GM18867 (cell line): Measurements from ENCODE around the gene RP2.

Experiments
- ATAC-seq: cut with Tn5 transposase; IDR thresholded peaks from one replicate; pipeline ENCODE4 v1.9.1; 2021; ENCODE audit warnings: mild to moderate bottlenecking, moderate library complexity; ENCODE audit not compliant: unreplicated experiment

Gene RP2

GRCh38 chrX:46917622-46918021, 80.8 kb downstream of the RP2 start:
- no peak for ATAC-seq

GRCh38 chrX:46918434-46918833, 81.6 kb downstream of the RP2 start:
- ATAC-seq = no peak

GRCh38 chrX:46920235-46920634, 83.4 kb downstream of the RP2 start:
- no peak for ATAC-seq

GRCh38 chrX:46922611-46923010, 85.8 kb downstream of the RP2 start:
- no peak for ATAC-seq

GRCh38 chrX:46927718-46928117, 90.9 kb downstream of the RP2 start:
- no peak for ATAC-seq

GRCh38 chrX:46929439-46930261, 92.8 kb downstream of the RP2 start:
- no peak for ATAC-seq
